ENCODE measurements around the gene MAPK9.
"Not testable (repeated sequence)": the region's sequence is repeated elsewhere in the genome, so short reads cannot be mapped to it uniquely, and the experiment has no call there.

The MAPK9 gene

DNA sequence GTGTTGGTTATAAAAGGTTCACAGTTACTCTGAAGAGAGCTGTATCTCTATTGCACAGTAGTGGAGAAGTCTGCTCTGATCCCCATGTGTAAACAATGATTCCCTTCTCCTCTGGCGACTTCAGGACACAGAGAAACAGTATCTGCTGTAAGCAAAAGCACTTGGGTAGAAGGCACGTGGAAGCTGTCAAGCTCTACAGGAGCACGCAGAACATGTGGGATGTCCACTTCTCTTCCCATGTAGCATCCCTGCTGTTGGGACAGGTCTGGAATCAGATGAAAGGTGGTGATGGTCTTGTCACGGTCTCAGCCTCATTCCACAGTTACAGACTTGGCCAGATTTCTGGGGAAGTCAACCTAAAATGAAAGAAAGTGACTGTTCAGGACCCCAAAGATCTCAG, 9.4 kb upstream of the MAPK9 start:
- Histone ChIP-seq H3K27me3 (ENCODE audit: control insufficient read depth, insufficient read depth, low read length) (no peaks in the 10 kb centered on the region), H3K9ac (ENCODE audit: low read length) (no peak overlapping the region), H3K36me3 (ENCODE audit: control insufficient read depth, insufficient read depth, low read length) (no peaks in the 10 kb centered on the region), H3K4me1 (ENCODE audit: control insufficient read depth, insufficient read depth, low read length) (no peaks in the 10 kb centered on the region), H3K4me3 (ENCODE audit: low read length) (no peak overlapping the region), H3K9me3 (ENCODE audit: control insufficient read depth, low read length) (no peaks in the 10 kb centered on the region)

- H3K9ac ChIP-seq (ENCODE audit: low read length): no peak overlapping the region
Observed at GRCh38 chr5:180299526-180299925, 7.6 kb upstream of the MAPK9 start.

DNA sequence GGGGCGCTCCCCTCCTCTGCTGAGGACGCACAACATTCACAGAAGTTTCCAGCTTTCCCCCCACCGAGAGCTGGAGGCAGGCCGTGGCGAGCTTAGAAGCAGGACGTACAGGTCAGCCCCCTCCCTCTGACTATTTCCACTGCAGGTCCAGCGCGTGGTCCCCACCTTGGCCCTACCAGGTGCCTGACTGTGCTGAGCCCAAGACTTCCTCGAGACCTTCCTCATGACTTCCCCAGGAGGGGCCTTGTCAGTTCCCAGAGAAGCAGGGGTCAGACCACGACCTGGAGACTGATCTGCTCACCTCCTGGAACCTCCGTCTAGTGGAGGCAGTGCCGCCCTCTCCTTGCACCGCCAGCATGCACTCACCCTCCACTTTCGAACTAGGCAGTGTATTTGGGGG, 7.1 kb upstream of the MAPK9 start:
- H3K9ac ChIP-seq (ENCODE audit: low read length); H3K9me3 ChIP-seq (ENCODE audit: control insufficient read depth, low read length); H3K36me3 ChIP-seq (ENCODE audit: control insufficient read depth, insufficient read depth, low read length); H3K4me3 ChIP-seq (ENCODE audit: low read length); H3K4me1 ChIP-seq (ENCODE audit: control insufficient read depth, insufficient read depth, low read length); H3K27me3 ChIP-seq (ENCODE audit: control insufficient read depth, insufficient read depth, low read length): not testable (repeated sequence)

More at GRCh38 chr5:180299526-180299925, 7.6 kb upstream of the MAPK9 start:
- Histone ChIP-seq H3K9me3 (ENCODE audit: control insufficient read depth, low read length) (no peaks in the 10 kb centered on the region), H3K4me1 (ENCODE audit: control insufficient read depth, insufficient read depth, low read length) (no peaks in the 10 kb centered on the region), H3K27me3 (ENCODE audit: control insufficient read depth, insufficient read depth, low read length) (no peaks in the 10 kb centered on the region), H3K4me3 (ENCODE audit: low read length) (no peak overlapping the region), H3K36me3 (ENCODE audit: control insufficient read depth, insufficient read depth, low read length) (no peaks in the 10 kb centered on the region)

- H3K9ac ChIP-seq (ENCODE audit: low read length): no peak overlapping the region
- no peaks in the 10 kb centered on the region for H3K36me3 ChIP-seq (ENCODE audit: control insufficient read depth, insufficient read depth, low read length)
- no peak overlapping the region for H3K4me3 ChIP-seq (ENCODE audit: low read length)
- H3K4me1 ChIP-seq (ENCODE audit: control insufficient read depth, insufficient read depth, low read length): peaks cover 12% of the 10 kb centered on the region
- no peaks in the 10 kb centered on the region for H3K9me3 ChIP-seq (ENCODE audit: control insufficient read depth, low read length)
- no peaks in the 10 kb centered on the region for H3K27me3 ChIP-seq (ENCODE audit: control insufficient read depth, insufficient read depth, low read length)
Observed at GRCh38 chr5:180297587-180298282, 5.9 kb upstream of the MAPK9 start.

DNA sequence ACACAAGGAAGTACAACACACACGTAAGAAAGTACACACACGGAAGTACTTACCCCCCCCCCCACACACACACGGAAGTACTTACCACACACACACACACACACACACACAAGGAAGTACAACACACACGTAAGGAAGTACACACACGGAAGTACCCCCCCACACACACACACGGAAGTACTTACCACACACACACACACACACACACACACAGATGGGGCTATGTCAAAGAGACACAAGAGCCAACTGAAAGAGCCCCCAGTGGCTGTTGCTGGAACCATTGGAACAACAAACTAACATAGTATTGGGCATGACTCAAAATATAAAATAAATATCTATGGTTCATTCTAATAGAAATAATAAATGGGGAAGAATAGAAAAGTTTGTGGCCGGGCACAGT, 4.9 kb upstream of the MAPK9 start:
- peaks cover 12% of the 10 kb centered on the region for H3K4me1 ChIP-seq (ENCODE audit: control insufficient read depth, insufficient read depth, low read length)
- H3K4me3 ChIP-seq (ENCODE audit: low read length): no peak overlapping the region
- H3K9ac ChIP-seq (ENCODE audit: low read length): no peak overlapping the region
- no peaks in the 10 kb centered on the region for H3K9me3 ChIP-seq (ENCODE audit: control insufficient read depth, low read length)
- no peaks in the 10 kb centered on the region for H3K36me3 ChIP-seq (ENCODE audit: control insufficient read depth, insufficient read depth, low read length)
- no peaks in the 10 kb centered on the region for H3K27me3 ChIP-seq (ENCODE audit: control insufficient read depth, insufficient read depth, low read length)

DNA sequence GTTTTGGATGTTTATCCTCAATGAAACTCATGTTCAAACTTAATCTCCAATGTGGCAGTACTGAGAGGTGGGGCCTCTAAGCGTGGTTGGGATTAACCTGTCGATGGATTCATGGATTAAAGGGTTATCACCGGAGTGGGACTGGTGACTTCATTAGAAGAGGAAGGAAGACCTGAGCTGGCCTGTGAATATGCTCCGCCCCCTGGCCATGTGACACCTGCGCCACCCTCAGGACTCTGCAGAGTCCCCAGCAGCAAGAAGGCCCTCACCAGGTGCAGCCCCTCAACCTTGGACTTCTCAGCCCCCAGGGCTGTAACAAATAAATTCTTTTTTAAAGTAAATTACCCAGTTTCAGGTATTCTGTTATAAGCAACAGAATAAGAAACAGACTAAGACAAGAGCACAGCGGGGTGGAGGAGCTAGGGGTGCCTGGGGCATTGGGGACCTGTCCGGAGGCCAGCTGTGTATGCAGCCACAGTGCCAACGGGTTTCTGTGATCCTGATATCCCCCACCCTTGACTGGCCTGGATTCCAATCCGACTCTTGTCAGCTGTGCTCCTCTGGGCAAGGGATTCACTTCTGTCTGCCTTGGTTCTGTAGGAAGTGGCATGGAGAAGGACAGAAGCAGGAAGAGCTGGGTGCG, 3.2 kb upstream of the MAPK9 start:
- H3K36me3 ChIP-seq (ENCODE audit: control insufficient read depth, insufficient read depth, low read length): no peaks in the 10 kb centered on the region
- no peak overlapping the region for H3K4me3 ChIP-seq (ENCODE audit: low read length)
- H3K4me1 ChIP-seq (ENCODE audit: control insufficient read depth, insufficient read depth, low read length): peaks cover 21% of the 10 kb centered on the region
- H3K9me3 ChIP-seq (ENCODE audit: control insufficient read depth, low read length): no peaks in the 10 kb centered on the region
- no peaks in the 10 kb centered on the region for H3K27me3 ChIP-seq (ENCODE audit: control insufficient read depth, insufficient read depth, low read length)
- no peak overlapping the region for H3K9ac ChIP-seq (ENCODE audit: low read length)

DNA sequence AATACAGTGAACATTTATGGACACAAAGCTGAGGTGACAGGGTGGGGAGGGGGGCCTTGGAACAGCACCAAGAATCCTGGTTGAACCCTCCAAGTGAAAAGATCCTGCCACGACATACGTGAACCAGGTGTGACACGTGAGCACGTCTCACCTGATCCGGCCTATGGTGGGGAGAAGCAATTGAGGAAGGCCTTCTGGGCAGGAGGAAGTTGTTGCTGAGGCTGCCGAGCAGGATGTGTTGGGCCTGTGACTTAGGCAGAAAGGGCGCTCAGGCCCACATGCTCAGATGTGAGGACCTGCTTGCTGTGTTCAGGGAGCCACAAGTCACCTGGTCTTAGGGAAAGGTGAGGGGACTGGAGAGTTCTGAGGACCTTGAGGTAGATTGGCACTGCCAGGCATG, 2.5 kb upstream of the MAPK9 start:
- no peak overlapping the region for H3K4me3 ChIP-seq (ENCODE audit: low read length)
- no peaks in the 10 kb centered on the region for H3K9me3 ChIP-seq (ENCODE audit: control insufficient read depth, low read length)
- H3K36me3 ChIP-seq (ENCODE audit: control insufficient read depth, insufficient read depth, low read length): no peaks in the 10 kb centered on the region
- H3K4me1 ChIP-seq (ENCODE audit: control insufficient read depth, insufficient read depth, low read length): peaks cover 27% of the 10 kb centered on the region
- H3K9ac ChIP-seq (ENCODE audit: low read length): no peak overlapping the region
- no peaks in the 10 kb centered on the region for H3K27me3 ChIP-seq (ENCODE audit: control insufficient read depth, insufficient read depth, low read length)

DNA sequence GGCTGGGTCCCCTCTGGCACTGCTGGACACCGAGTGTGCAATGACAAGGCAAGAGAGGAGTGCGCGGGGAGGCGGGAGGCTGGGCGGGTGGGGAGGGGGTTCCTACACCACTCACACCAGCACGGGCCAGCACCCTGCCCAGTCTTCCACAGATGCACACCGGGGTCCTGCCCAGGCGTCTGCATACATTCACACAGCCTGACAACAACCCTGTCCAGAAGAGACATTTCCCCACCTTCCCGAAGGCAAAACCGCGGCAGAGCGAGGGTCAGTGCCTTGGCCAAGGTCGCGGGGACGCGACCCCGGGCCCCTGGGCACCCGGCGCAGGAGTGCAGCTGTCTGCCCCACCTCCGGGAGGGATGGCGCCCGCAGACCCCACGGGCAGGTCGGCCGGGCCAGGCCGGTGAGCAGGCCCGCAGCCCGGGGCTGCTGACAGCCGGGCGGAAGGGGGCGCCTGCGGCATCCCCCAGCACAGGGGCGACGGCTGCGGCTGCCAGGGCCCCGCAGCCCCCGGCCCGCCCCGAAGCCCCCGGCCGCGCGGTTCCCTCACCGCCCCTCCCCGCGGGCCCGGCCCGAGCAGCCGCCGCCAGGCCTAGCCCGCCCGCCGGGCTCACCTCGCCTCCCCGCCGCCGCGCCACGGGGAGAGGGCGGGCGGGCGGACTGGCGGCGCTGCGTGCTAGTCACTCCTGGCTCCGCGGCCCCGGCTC, 496 bp downstream of the MAPK9 start:
- Histone ChIP-seq H3K9me3 (ENCODE audit: control insufficient read depth, low read length) (no peaks in the 10 kb centered on the region), H3K4me1 (ENCODE audit: control insufficient read depth, insufficient read depth, low read length) (peaks cover 31% of the 10 kb centered on the region), H3K4me3 (ENCODE audit: low read length) (no peak overlapping the region), H3K36me3 (ENCODE audit: control insufficient read depth, insufficient read depth, low read length) (no peaks in the 10 kb centered on the region), H3K27me3 (ENCODE audit: control insufficient read depth, insufficient read depth, low read length) (no peaks in the 10 kb centered on the region), H3K9ac (ENCODE audit: low read length) (peak overlapping the region; percentile 70)

DNA sequence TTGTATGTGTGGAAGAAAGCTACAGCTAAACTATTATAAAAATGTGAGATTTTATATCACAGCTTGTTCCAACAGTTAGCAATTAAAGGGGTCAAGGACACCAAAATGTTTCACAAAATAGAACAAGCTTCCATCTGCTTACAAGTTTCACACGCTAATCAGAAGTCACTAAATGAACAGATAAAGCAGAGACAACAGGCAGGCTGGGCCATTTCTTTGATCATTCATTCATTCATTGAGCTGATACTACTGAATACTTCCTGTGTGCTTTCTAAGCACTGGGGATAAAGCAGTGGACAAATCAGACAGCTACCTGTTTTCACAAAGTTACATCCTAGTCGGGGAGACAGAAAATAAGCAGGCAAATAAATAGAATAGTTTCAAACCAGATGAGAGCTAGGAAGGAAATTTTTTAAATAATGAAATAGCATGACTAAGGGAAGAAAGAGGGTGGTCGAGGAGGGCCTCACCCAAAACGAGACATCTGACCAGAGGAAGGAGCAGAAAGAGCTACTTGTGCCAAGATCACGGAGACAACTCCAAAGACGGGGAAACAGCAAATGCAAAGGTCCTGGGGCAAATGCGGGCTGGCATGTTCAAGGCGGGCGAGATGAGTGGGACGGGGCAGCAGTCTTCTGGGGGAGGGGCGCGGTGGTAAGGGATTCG, 1.2 kb downstream of the MAPK9 start:
- Histone ChIP-seq H3K36me3 (ENCODE audit: control insufficient read depth, insufficient read depth, low read length) (no peaks in the 10 kb centered on the region), H3K9me3 (ENCODE audit: control insufficient read depth, low read length) (no peaks in the 10 kb centered on the region), H3K4me3 (ENCODE audit: low read length) (no peak overlapping the region), H3K4me1 (ENCODE audit: control insufficient read depth, insufficient read depth, low read length) (peaks cover 31% of the 10 kb centered on the region), H3K9ac (ENCODE audit: low read length) (peak overlapping the region; percentile 36), H3K27me3 (ENCODE audit: control insufficient read depth, insufficient read depth, low read length) (no peaks in the 10 kb centered on the region)

- H3K9ac ChIP-seq (ENCODE audit: low read length): no peak overlapping the region
- no peaks in the 10 kb centered on the region for H3K27me3 ChIP-seq (ENCODE audit: control insufficient read depth, insufficient read depth, low read length)
Observed at GRCh38 chr5:180289966-180290365, 1.9 kb downstream of the MAPK9 start.

GRCh38 chr5:180289433-180289832, 2.5 kb downstream of the MAPK9 start:
- H3K9ac ChIP-seq (ENCODE audit: low read length): no peak overlapping the region
- no peak overlapping the region for H3K4me3 ChIP-seq (ENCODE audit: low read length)
- no peaks in the 10 kb centered on the region for H3K9me3 ChIP-seq (ENCODE audit: control insufficient read depth, low read length)
- H3K36me3 ChIP-seq (ENCODE audit: control insufficient read depth, insufficient read depth, low read length): no peaks in the 10 kb centered on the region
- peaks cover 31% of the 10 kb centered on the region for H3K4me1 ChIP-seq (ENCODE audit: control insufficient read depth, insufficient read depth, low read length)
- no peaks in the 10 kb centered on the region for H3K27me3 ChIP-seq (ENCODE audit: control insufficient read depth, insufficient read depth, low read length)

More at GRCh38 chr5:180289966-180290365, 1.9 kb downstream of the MAPK9 start:
- H3K9me3 ChIP-seq (ENCODE audit: control insufficient read depth, low read length): no peaks in the 10 kb centered on the region
- H3K4me1 ChIP-seq (ENCODE audit: control insufficient read depth, insufficient read depth, low read length): peaks cover 31% of the 10 kb centered on the region
- no peak overlapping the region for H3K4me3 ChIP-seq (ENCODE audit: low read length)
- H3K36me3 ChIP-seq (ENCODE audit: control insufficient read depth, insufficient read depth, low read length): no peaks in the 10 kb centered on the region

DNA sequence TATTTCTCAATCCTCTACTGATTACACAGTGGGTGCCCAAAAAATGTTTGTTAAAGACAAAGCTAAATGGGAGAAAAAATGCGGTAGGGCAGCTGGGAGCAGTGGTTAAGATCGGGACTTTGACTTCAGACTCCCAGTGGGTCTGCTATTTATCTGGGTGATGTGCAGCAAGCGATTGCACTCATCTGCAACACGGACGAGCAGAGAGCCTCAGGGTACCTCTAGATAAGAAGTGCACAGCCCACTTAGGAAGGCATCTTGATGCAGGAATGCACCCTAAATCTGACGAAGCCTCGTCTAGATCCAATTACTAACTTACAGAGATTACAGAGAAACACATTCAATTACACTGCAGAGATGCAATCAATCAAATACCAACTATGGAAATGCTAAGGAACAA, 4.0 kb downstream of the MAPK9 start:
- Histone ChIP-seq H3K27me3 (ENCODE audit: control insufficient read depth, insufficient read depth, low read length) (no peaks in the 10 kb centered on the region), H3K9me3 (ENCODE audit: control insufficient read depth, low read length) (no peaks in the 10 kb centered on the region), H3K36me3 (ENCODE audit: control insufficient read depth, insufficient read depth, low read length) (no peaks in the 10 kb centered on the region), H3K4me3 (ENCODE audit: low read length) (no peak overlapping the region), H3K9ac (ENCODE audit: low read length) (no peak overlapping the region), H3K4me1 (ENCODE audit: control insufficient read depth, insufficient read depth, low read length) (peaks cover 19% of the 10 kb centered on the region)
